Mucosa of rectum (tissue), 2 donors: ENCODE data around the gene UGT1A3.

ENCODE experiments used
- H3K27ac ChIP-seq, 2 donors: one replicate each; pipeline ENCODE4 v1.7.0; 2013; ENCODE audit warnings: inconsistent platforms in 2 of 2, low read depth in 2 of 2, low read length in 2 of 2
- H3K27me3 ChIP-seq, 2 donors: one replicate each; pipeline ENCODE4 v1.7.0; 2013; ENCODE audit warnings: low read length in 2 of 2; ENCODE audit not compliant: control insufficient read depth in 2 of 2, insufficient read depth in 2 of 2
- H3K36me3 ChIP-seq, 2 donors: one replicate each; pipeline ENCODE4 v1.7.0; 2013; ENCODE audit warnings: low read length in 2 of 2; ENCODE audit not compliant: control insufficient read depth in 2 of 2, insufficient read depth in 2 of 2
- H3K4me1 ChIP-seq, 2 donors: one replicate each; pipeline ENCODE4 v1.7.0; 2013; ENCODE audit warnings: low read length in 2 of 2, mild to moderate bottlenecking in 1 of 2; ENCODE audit not compliant: control insufficient read depth in 2 of 2, insufficient read depth in 2 of 2
- H3K4me3 ChIP-seq, 2 donors: one replicate each; pipeline ENCODE4 v1.7.0; 2013; ENCODE audit warnings: low read length in 2 of 2
- H3K9ac ChIP-seq, 2 donors: one replicate each; pipeline ENCODE4 v1.7.0; 2013; ENCODE audit warnings: low read length in 2 of 2, low read depth in 1 of 2, mild to moderate bottlenecking in 1 of 2
- H3K9me3 ChIP-seq, 2 donors: one replicate each; pipeline ENCODE4 v1.7.0; 2013; ENCODE audit warnings: low read length in 2 of 2; ENCODE audit not compliant: control insufficient read depth in 2 of 2
- donor health status: healthy.
- donor health status: Normal muscosa, but diverticular disease.

Gene UGT1A3

DNA sequence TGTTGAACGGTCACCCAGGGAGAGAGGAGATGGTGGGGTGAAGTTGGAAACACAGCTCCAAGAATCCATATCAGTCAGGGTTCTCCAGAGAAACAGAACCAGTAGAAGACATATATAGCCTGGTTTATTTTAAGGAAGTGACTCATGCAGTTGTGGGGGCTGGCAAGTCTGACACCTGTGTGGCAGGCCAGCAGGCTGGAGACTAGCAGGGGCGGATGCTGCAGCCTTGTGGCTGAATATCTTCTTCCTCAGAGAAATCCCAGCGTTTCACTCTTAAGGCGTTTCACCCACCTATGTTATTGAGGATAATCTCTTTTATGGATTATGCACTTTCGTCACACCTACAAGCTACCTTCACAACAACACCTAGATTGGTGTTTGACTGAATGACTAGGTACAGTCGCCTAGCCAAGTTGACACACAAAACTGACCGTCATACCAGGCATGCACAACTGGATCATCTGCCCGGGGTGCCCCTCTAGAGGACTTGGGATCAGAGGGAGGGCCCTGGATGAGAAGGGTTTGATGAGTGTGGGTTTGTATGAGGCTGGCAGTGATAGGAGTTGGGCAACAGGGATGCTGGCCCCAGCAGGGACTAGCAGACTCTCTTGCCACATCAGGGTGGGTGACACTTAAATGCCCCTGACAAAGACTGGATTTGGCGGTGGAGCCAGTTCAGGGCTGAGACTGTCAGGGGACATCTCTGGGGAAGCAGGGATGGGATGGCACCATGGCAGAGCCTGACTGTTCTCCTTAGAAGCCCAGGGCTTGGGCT, 72.7 kb downstream of the UGT1A3 start:
- Histone ChIP-seq H3K9ac (no peak overlapping the region), H3K4me3 (no peak overlapping the region), H3K36me3 (no peaks in the 10 kb centered on the region), H3K4me1 (no peaks in the 10 kb centered on the region), H3K27ac (no peak overlapping the region), H3K27me3 (peaks cover 0 to 9% of the 10 kb centered on the region in 2 donors), H3K9me3 (no peaks in the 10 kb centered on the region)

DNA sequence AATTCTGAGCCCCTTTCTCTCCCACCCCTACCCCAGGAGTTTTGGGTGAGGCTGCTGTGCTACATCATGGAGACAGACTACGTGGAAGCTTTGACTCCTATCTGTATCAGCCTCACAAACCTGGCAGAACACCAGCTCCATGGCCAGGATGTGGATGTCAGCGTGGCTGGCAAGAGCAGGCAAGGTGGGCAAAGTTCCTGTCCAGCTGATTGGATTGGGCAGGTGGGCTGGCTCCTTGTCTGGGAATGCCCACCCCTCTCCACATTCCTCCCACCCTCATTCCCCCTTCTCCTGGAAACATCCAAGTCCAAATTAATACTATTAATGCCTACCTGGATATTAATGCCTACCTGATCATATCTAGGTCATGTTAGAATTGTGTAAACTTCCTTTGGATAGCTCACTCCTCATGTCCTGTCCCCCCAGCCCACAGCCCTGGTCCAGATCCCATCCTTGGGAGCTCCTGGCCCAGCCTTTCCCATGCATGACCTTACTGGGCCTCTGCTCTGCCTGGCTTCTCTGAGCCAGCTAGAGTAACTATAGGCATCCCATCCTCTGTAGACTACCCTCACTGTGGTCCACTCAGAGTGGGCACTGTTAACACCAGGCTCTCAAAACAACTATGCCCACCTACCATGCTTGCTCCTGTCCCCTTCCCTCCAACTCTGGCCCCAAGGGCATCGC, 73.4 kb downstream of the UGT1A3 start:
- Histone ChIP-seq H3K27ac (no peak overlapping the region), H3K36me3 (no peaks in the 10 kb centered on the region), H3K4me3 (no peak overlapping the region), H3K9me3 (no peaks in the 10 kb centered on the region), H3K9ac (no peak overlapping the region), H3K27me3 (peaks cover 0 to 9% of the 10 kb centered on the region in 2 donors), H3K4me1 (no peaks in the 10 kb centered on the region)

DNA sequence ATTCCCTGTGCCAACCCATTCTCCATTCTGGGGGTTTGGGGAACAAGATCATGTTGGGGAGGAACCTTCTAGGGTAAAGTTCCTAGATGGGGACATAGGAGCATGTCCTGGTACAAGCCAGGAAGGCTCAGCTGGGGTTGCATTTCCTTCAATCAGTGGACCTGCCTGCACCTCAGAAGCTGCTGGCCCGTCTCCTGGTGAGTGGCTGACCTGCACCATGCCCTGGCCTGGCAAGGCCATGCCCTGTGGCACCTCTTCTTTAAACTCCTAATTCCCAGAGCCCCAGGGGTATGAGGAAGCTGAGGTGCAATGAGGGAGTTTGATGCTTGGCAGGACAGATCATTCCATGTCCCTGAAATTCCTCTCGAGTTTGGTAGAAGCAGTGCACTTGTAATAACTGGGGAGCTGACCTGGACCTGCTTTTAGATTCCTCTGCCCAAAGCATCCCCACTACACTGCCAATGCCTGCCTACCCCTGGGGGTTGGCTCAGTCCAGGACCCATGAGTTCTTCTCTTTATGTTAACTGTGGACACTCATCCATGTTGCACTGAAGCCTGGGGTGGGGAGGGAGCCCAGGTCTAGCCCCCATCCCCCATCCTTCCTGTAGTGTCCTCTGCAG, 74.6 kb downstream of the UGT1A3 start:
- Histone ChIP-seq H3K9me3 (no peaks in the 10 kb centered on the region), H3K27ac (no peak overlapping the region), H3K27me3 (peaks cover 3 to 9% of the 10 kb centered on the region in 2 donors), H3K9ac (no peak overlapping the region), H3K4me1 (no peaks in the 10 kb centered on the region), H3K36me3 (no peaks in the 10 kb centered on the region), H3K4me3 (no peak overlapping the region)

DNA sequence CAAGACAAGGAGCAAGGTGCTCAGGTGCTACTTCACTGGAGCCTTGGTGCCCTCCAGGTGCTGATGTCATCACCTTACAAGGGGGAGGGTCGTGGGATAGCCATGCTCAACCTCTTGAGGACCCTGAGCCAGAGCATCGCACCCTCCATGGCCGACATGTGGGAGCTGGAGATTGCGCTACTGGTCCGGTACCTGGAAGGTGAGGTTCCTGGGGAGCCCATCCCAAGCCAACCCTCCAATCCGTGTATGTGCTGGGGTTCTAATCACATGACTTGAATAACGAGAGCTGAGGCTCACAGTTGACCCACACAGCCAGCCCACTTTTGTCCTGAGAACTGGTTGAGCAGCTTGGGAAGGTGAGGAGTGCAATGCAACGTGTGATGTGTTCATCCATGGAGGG, 75.2 kb downstream of the UGT1A3 start:
- H3K9ac ChIP-seq: no peak overlapping the region
- peaks cover 6 to 9% of the 10 kb centered on the region in 2 donors for H3K27me3 ChIP-seq
- H3K4me3 ChIP-seq: no peak overlapping the region
- no peak overlapping the region for H3K27ac ChIP-seq
- H3K9me3 ChIP-seq: no peaks in the 10 kb centered on the region
- no peaks in the 10 kb centered on the region for H3K4me1 ChIP-seq
- no peaks in the 10 kb centered on the region for H3K36me3 ChIP-seq

DNA sequence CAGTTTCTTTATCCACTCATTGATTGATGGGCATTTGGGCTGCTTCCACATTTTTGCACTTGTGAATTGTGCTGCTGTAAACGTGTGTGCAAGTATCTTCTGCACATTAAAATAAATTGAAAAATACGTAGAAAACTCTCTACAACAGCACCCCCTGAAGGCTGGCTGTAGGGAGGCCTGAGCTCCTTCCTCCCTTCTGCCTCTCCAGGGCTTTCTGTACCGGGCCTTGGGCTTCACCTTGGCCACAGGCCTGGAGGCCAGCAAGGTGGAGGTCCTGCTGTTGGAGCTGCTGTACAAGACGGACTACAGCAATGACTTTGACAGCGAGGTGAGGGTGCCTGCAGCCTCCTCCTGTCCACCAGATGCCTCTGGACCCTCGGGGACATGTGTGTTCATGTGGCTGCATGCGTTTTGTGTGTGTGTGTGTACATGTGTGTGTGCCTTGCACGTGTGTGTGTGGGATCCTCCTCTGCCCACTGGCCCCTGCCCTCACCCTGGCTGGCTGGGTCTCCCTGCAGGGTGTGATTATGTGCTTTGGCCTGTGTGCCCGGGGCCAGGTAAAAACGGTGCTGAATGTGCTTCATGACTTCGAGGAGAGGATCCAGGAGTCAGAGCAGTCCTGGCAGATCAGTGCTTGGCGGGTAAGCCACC, 78.5 kb downstream of the UGT1A3 start:
- Histone ChIP-seq H3K9me3 (no peaks in the 10 kb centered on the region), H3K27me3 (peaks cover 8 to 9% of the 10 kb centered on the region in 2 donors), H3K4me1 (no peaks in the 10 kb centered on the region), H3K4me3 (no peak overlapping the region), H3K9ac (no peak overlapping the region), H3K27ac (no peak overlapping the region), H3K36me3 (no peaks in the 10 kb centered on the region)

DNA sequence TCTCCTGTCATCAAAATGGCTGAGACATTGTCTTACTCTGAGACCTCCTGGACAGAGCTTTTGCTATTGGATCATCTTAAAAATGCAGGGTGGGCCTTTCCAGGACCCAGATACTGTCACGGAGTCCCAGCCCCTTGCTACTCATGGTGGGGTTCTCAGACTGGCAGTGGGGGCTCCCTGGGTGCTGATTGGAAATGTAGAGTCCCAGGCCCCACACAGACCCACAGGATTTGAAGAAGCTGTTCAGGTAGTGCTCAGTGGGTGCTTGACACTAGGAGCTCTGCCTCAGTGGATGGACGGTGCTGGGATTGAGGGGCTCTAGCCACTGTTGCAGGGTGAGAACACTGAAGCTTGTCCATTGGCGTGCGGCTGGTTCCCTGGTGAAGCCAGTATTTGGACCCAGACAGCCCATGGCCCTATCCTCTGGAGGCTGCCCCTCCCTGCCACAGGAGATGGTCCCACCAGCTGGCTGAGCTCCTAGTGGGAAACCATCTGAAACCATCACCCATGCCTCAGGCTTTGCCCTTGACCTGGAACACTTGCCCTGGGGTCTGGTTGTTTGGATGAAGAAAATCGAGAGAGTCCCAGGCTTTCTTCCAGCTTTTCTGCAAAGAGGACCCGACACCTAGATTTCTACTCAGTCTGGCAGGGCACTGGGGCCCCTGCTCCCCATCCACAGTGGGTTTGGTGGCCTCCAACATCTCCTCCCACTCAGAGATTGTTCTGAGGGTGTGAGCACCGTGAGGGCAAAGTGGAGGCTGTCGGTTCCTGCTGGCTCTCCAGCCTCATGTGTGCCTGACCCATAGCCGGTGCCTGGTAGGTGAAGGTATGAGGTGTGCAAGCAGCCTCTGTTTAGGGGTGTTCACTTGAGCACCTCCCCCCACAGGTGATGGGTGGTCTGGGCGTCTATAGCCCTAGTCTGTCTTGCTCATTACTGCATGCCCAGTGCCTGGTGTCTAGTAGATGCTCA, 79.4 kb downstream of the UGT1A3 start:
- no peak overlapping the region for H3K4me3 ChIP-seq
- no peak overlapping the region for H3K27ac ChIP-seq
- no peaks in the 10 kb centered on the region for H3K36me3 ChIP-seq
- H3K9ac ChIP-seq: no peak overlapping the region
- H3K4me1 ChIP-seq: no peaks in the 10 kb centered on the region
- no peaks in the 10 kb centered on the region for H3K9me3 ChIP-seq
- peaks cover 5 to 8% of the 10 kb centered on the region in 2 donors for H3K27me3 ChIP-seq

DNA sequence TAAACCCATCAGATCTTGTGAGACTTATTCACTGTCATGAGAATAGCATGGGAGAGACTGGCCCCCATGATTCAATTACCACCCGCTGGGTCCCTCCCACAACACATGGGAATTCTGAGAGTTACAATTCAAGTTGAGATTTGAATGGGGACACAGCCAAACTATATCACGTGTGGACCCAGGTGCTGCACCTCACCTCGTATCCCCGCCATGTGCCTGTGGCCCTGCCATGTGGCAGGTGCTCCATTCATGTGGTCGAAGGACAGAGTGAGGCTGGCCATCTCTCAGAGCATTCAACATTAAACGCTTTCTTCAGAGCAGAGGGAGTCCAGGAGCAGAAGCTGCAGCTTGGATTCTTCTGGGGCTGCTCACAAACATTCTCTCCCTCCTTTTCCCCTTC, 81.5 kb downstream of the UGT1A3 start:
- H3K27me3 ChIP-seq: peaks cover 0 to 8% of the 10 kb centered on the region in 2 donors
- H3K36me3 ChIP-seq: no peaks in the 10 kb centered on the region
- no peak overlapping the region for H3K27ac ChIP-seq
- H3K4me3 ChIP-seq: no peak overlapping the region
- no peak overlapping the region for H3K9ac ChIP-seq
- no peaks in the 10 kb centered on the region for H3K4me1 ChIP-seq
- no peaks in the 10 kb centered on the region for H3K9me3 ChIP-seq

DNA sequence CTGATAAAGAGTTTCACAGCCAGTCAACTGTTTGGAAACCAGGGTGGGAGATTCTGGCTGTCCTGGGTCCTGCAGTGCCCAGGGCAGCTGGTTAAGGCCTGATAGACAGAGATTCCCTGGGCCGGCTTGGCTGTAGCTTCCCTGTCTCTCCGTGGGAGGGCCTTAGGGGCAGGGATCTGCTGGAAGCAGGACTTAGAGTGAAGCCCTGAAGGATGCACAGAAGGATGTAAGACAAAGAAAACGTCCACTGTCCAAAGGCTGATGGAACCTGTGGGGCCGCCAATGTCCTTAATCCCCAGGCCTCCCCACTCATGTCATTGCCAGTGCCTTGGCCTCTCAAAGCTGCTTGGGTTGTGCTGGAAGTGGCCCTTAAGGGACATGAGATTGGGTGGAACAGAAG, 82.2 kb downstream of the UGT1A3 start:
- Histone ChIP-seq H3K9ac (no peak overlapping the region), H3K27ac (no peak overlapping the region), H3K36me3 (no peaks in the 10 kb centered on the region), H3K4me3 (no peak overlapping the region), H3K9me3 (no peaks in the 10 kb centered on the region), H3K4me1 (no peaks in the 10 kb centered on the region), H3K27me3 (peaks cover 0 to 8% of the 10 kb centered on the region in 2 donors)

DNA sequence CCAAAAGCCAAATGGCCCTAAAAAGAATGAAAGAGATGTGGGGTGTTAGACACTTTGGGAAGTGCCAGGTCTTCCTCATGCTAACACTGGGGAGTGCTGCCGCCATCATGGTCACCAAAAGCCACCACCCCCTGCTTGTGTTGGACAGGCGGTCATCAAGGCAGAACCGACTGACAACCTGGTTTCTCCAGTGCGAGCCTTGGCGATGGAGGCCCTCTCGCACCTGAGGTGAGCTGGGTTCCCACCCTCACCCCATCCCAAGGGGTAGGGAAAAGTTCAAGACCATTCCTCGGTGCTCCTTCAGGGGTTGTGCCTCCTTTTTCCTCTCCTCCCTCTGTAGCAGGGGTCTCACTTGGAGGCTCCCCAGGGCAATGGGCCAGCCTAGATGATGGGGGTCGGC, 82.9 kb downstream of the UGT1A3 start:
- Histone ChIP-seq H3K36me3 (no peaks in the 10 kb centered on the region), H3K9ac (no peak overlapping the region), H3K27ac (no peak overlapping the region)

More for the DNA sequence above, 82.9 kb downstream of the UGT1A3 start:
- H3K4me1 ChIP-seq: no peaks in the 10 kb centered on the region
- H3K9me3 ChIP-seq: no peaks in the 10 kb centered on the region
- H3K4me3 ChIP-seq: no peak overlapping the region
- H3K27me3 ChIP-seq: peaks cover 0 to 8% of the 10 kb centered on the region in 2 donors
